Stimulated activated CD8-positive, alpha-beta memory T cell treated with anti-CD3 and anti-CD28 coated beads, Interleukin-12 subunit alpha, Interleukin-12 subunit beta, amount 100 ng/mL, for 1 hour (primary cell): Measurements from ENCODE around the gene ABLIM3.

Source experiments
- DNase-seq: peaks from one replicate; pipeline ENCODE4 v3.0.0-alpha.2; 2020; ENCODE audit warnings: low read depth

ABLIM3 gene

GRCh38 chr5:149219584-149219983, 78.3 kb downstream of the ABLIM3 start:
- DNase-seq, result no peak

DNA sequence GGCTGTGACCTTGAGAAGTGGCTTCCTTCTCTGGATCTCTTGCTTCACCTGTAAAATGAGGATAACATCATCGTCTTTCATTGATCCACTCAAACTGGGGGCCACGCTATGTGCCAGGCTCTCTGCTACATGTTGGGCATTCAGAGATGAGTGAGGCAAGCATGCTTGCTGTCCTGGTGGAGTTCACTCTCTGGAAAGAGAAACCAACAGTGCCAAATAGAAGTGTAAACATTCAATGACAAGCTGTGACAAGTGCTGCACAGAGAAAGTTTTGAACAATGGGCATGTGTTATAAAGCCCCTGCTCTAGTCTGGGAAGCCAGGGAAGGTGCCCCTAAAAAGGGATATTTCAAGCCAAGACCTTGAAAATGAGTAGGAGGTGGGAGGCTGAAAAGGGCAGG, 79.5 kb downstream of the ABLIM3 start:
- no peak for DNase-seq

DNA sequence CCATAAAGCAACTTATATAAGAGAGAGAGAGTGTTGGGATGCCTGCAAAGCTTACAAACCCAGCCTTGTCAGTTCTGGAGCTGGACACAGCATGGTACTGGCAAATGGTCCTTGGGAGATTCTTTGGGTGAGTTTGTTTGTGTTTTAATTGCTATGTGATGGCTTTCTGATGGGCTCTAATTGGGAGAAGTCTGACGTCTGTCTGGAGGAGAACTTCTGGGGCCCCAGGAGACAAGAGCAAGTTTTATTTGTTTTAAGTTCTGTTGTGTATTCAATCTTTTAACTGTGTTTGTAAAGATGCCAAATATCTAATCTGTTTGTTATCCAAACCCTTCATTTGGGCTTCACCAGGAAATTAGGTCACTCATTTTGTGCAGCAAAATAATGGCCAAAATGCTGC, 80.0 kb downstream of the ABLIM3 start:
- no peak for DNase-seq

DNA sequence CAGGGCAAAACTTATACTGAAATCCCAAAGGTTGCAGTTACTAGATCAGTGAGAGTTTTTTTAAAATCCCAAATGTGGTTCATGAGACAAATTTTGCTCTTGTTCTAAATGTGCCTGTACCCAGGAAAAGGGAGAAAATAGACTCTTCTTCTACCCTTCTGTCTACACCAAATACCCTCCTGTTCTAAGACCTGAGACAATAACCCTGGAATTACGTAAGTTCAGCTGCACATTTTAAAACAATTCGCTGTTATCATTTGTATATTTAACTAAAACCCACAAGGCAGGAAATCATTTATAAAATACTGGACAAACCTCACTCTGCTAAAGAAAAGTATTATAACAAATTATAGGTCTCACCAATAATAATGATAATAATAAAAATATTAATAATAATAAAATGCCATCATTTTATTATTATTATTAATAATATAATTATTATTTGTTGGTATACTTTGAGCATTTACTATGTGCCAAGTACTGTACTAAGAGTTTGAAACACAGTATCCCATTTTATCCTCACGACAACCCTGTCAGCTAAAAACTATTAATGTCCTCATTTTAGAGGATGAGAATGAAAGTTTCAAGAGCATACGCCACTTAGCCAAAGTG, 80.5 kb downstream of the ABLIM3 start:
- no peak for DNase-seq

DNA sequence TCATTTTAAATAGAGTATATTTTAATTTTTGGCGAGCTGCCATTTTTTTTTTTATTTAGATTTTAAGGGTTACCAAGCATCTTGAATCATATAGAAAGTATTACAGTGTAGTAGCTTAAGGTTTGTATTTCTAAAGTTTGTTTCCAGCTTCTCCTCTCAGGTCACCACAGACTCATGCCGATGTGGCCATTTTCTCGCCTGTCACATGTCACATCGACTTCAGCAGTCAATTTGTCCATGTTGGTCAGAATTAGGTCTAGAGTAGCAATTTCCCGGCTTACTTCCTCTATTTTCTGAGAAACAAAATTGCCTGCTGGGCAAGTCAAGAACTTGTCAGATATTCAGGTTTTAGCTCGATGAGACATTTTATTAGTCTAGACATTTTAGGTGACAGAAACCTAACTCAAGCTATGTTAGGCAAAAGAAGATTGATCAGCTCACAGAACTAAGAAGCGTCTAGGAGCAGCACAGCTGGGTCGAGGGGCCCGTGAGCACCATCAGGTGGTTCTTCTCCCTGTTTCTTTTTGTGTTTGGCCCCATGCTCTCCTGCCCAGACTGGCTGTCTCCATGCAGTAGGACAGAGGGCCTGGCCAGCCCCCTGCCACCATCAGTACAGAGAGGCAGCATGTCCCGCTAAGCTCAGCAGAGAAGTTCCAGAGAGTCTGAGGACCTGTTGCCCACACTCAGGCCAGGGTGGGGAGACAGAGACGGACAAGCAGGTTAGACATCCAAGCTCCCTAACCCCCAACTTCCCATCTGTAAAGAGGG, 82.0 kb downstream of the ABLIM3 start:
- DNase-seq, result no peak

DNA sequence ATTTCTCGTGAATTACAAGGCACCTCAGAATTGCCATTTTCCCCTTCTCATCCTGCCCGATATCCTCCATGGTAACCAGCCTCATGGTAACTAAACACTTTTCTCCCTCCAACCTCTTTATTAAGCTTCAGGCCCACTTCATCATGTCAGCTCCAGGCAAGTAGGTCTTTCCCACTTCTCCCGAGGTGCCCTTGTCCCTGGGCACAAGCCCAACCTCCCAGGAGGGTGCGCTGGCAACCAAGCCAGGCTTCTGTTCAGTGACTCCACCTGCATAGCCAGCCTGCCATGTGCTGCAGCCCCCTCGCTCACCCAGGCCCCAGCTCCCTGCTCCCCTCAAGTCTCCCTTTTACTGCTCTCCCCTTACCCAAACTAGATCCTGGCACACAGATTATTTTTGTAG, 83.0 kb downstream of the ABLIM3 start:
- DNase-seq, result no peak

DNA sequence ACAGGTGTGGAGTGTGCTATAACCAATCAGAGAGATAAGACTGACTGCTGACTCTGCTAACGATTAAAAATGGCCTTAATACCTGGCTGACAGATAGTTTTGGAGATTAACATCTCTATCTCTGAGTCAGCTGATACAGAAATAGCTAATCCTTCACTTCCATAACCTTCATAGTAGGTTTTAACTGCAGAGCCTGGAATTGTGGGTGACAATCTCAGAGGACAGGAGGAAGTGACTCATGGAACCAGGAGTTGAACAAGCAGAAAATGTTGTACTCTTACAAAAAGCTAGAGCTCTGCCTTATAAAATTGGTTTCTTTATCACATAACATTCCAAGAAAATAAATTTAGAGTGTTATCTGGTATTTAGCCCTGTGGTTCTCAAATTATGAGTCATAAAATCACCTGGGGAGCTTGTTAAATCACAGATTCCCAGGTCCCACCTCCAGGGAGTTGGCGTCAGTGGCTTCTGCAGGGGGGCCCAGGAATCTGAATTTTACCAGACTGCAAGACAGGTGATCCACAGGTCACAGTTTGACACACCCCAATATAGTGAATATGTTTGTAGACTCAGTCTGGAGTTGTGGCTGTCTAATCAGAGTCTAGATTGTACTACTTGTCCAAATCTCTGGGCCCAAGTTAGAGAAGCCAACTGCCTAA, 86.0 kb downstream of the ABLIM3 start:
- no peak for DNase-seq

GRCh38 chr5:149228618-149229297, 87.5 kb downstream of the ABLIM3 start:
- DNase-seq, result no peak

GRCh38 chr5:149229298-149229937, 88.1 kb downstream of the ABLIM3 start:
- DNase-seq, result no peak

DNA sequence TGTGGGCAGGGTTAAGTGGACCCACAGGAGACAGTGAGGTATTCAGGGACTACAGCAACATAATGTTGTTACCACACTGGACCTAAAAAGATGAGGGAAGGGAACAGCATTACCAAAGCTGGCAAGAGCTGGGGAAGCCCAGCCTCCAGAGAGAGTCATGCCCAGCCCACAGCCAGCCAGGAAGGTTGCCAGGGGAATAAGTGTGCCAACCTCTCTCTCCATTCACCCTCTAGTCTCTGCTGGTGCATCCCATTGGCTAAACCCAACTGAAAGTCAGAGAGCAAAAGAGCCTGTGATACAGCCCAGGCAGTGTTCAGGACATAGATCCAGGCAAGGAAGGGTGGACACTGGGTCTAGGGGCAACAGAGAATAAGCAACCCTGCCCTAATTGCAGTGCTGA, 94.5 kb downstream of the ABLIM3 start:
- DNase-seq, result no peak

- no peak for DNase-seq
These were observed 96.4 kb downstream of the ABLIM3 start for GRCh38 chr5:149237662-149238061.

GRCh38 chr5:149238540-149238939, 97.2 kb downstream of the ABLIM3 start:
- DNase-seq, result no peak

GRCh38 chr5:149239917-149240316, 98.6 kb downstream of the ABLIM3 start:
- DNase-seq, result no peak

- DNase-seq, result peak; percentile 58
These were observed 99.2 kb downstream of the ABLIM3 start for GRCh38 chr5:149240354-149240998.

GRCh38 chr5:149242339-149242738, 101.0 kb downstream of the ABLIM3 start:
- no peak for DNase-seq

- DNase-seq, result no peak
These were observed 105.6 kb downstream of the ABLIM3 start for GRCh38 chr5:149246906-149247305.

- DNase-seq, result no peak
These were observed 106.4 kb downstream of the ABLIM3 start for GRCh38 chr5:149247726-149248125.

GRCh38 chr5:149251546-149251945, 110.3 kb downstream of the ABLIM3 start:
- no peak for DNase-seq

GRCh38 chr5:149254506-149254905, 113.2 kb downstream of the ABLIM3 start:
- DNase-seq, result no peak

- no peak for DNase-seq
These were observed 115.2 kb downstream of the ABLIM3 start for GRCh38 chr5:149256451-149256850.

- DNase-seq, result no peak
These were observed 115.8 kb downstream of the ABLIM3 start for GRCh38 chr5:149257131-149257530.
